ENCODE data around the gene PCBD2.
"Not testable (repeated sequence)": the region's sequence is repeated elsewhere in the genome, so short reads cannot be mapped to it uniquely, and the experiment has no call there.

The PCBD2 gene

GRCh38 chr5:134910752-134911151 lies 5.8 kb downstream of the PCBD2 start:
- not testable (repeated sequence) for DNase-seq

GRCh38 chr5:134911285-134912206 lies 6.6 kb downstream of the PCBD2 start:
- DNase-seq, result no peak

GRCh38 chr5:134913254-134913653 lies 8.3 kb downstream of the PCBD2 start:
- no peak for DNase-seq

GRCh38 chr5:134913795-134914194 lies 8.9 kb downstream of the PCBD2 start:
- no peak for DNase-seq

- no peak for DNase-seq
Observed at GRCh38 chr5:134917070-134917815, 12.3 kb downstream of the PCBD2 start.

GRCh38 chr5:134918861-134919260 lies 13.9 kb downstream of the PCBD2 start:
- DNase-seq, result no peak

- DNase-seq, result no peak
Observed at GRCh38 chr5:134920848-134921575, 16.1 kb downstream of the PCBD2 start.

GRCh38 chr5:134932508-134932907 lies 27.6 kb downstream of the PCBD2 start:
- DNase-seq, result no peak

- no peak for DNase-seq
Observed at GRCh38 chr5:134934202-134934601, 29.3 kb downstream of the PCBD2 start.

GRCh38 chr5:134935711-134936602 lies 31.0 kb downstream of the PCBD2 start:
- no peak for DNase-seq

GRCh38 chr5:134937526-134937925 lies 32.6 kb downstream of the PCBD2 start:
- DNase-seq, result no peak

- no peak for DNase-seq
Observed at GRCh38 chr5:134938030-134938429, 33.1 kb downstream of the PCBD2 start.

GRCh38 chr5:134939500-134939899 lies 34.6 kb downstream of the PCBD2 start:
- no peak for DNase-seq

GRCh38 chr5:134943547-134943946 lies 38.6 kb downstream of the PCBD2 start:
- no peak for DNase-seq

GRCh38 chr5:134944630-134945029 lies 39.7 kb downstream of the PCBD2 start:
- DNase-seq, result no peak

GRCh38 chr5:134945041-134945440 lies 40.1 kb downstream of the PCBD2 start:
- DNase-seq, result no peak

GRCh38 chr5:134948911-134949310 lies 44.0 kb downstream of the PCBD2 start:
- DNase-seq, result no peak

- no peak for DNase-seq
Observed at GRCh38 chr5:134949316-134949715, 44.4 kb downstream of the PCBD2 start.

- DNase-seq, result no peak
Observed at GRCh38 chr5:134957920-134958608, 53.1 kb downstream of the PCBD2 start.

- no peak for DNase-seq
Observed at GRCh38 chr5:134958755-134959154, 53.8 kb downstream of the PCBD2 start.

GRCh38 chr5:134963098-134963497 lies 58.2 kb downstream of the PCBD2 start:
- no peak for DNase-seq
